Heart left ventricle (tissue), 13 donors: Measurements from ENCODE around the gene LILRB1.

Experiments used
- CTCF ChIP-seq, 12 donors: fragments of 200-600 bp; sonication (generic) in 4 of 12; IDR thresholded peaks; one replicate each; pipeline versions ENCODE4 v1.5.0 to v1.8.0; 2018 to 2022; ENCODE audit warnings: antibody characterized with exemption in 12 of 12, mild to moderate bottlenecking in 5 of 12
- POLR2A ChIP-seq, 2 donors: fragments of 450-650 bp; IDR thresholded peaks; one replicate each; pipeline ENCODE4 v1.6.1; 2017; ENCODE audit warnings: antibody characterized with exemption in 2 of 2, mild to moderate bottlenecking in 2 of 2, moderate library complexity in 2 of 2
- donor health status: ischemic (EF 13 %, LVEDD 7.1; RV severe dilation, severe dysfunction).
- donor health status: DM: no; HTN: yes; CAD: no.
- donor health status: DM: no; HTN: no; CAD: no.
- donor health status: ischemic (EF 25% LVEDD 6.9; RV normal size, moderate dysfunction).
- donor health status: ischemic (EF 25% LVEDD 5.7; RV mildly dilated, moderate dysfunction).
- donor health status: ischemic (EF 35%, LVEDD 5.7; RV mildly dilated, moderate dysfunction).
- donor health status: nonischemic (EF 11% LVEDD 7.7; RV severe dilation, severe dysfunction).
- donor health status: DM: yes; HTN: yes; CAD: no.
- donor health status: PGD.
- donor health status: ischemic (EF 29% LVEDD 5.4; RV normal size, mild dysfunction).
- donor health status: nonischemic (EF 23%, LVEDD 6.1; RV moderate dilation, normal function).

- TF ChIP-seq POLR2A (IDR thresholded peaks at IDR 0.05) (no peak), CTCF (IDR thresholded peaks at IDR 0.05) (no peak)
Measured at GRCh38 chr19:54668353-54668752, 38.1 kb downstream of the LILRB1 start.
